HG02870 (cell line): Measurements from ENCODE around the gene RNF214.
"Not testable (repeated sequence)": the region's sequence is repeated elsewhere in the genome, so short reads cannot be mapped to it uniquely, and the experiment has no call there.

Experiments used
- ATAC-seq: cut with Tn5 transposase; IDR thresholded peaks from one replicate; pipeline ENCODE4 v1.9.1; 2021; ENCODE audit warnings: mild to moderate bottlenecking, moderate library complexity; ENCODE audit not compliant: unreplicated experiment

RNF214 gene

GRCh38 chr11:117232092-117232878, at the start of gene RNF214:
RNF214 (plus strand) TSS chr11:117232671; CDS start chr11:117234273, 1,602 bp downstream.
- peak; percentile 65 for ATAC-seq

- ATAC-seq, result not testable (repeated sequence)
Measured at GRCh38 chr11:117183178-117183577, 49.3 kb upstream of the RNF214 start.

GRCh38 chr11:117183724-117184349, 48.6 kb upstream of the RNF214 start:
- ATAC-seq, result no peak

- ATAC-seq, result no peak
Measured at GRCh38 chr11:117185736-117186430, 46.6 kb upstream of the RNF214 start.

- ATAC-seq, result no peak
Measured at GRCh38 chr11:117186431-117186761, 46.1 kb upstream of the RNF214 start.

GRCh38 chr11:117187007-117187406, 45.5 kb upstream of the RNF214 start:
- ATAC-seq, result no peak

- ATAC-seq, result no peak
Measured at GRCh38 chr11:117187428-117187798, 45.1 kb upstream of the RNF214 start.

GRCh38 chr11:117187799-117188481, 44.5 kb upstream of the RNF214 start:
- no peak for ATAC-seq

GRCh38 chr11:117188620-117189081, 43.8 kb upstream of the RNF214 start:
- ATAC-seq, result no peak

- ATAC-seq, result peak; percentile 43
Measured at GRCh38 chr11:117189191-117189940, 43.1 kb upstream of the RNF214 start.

GRCh38 chr11:117189941-117190544, 42.4 kb upstream of the RNF214 start:
- no peak for ATAC-seq

- ATAC-seq, result no peak
Measured at GRCh38 chr11:117191680-117192400, 40.6 kb upstream of the RNF214 start.

- ATAC-seq, result no peak
Measured at GRCh38 chr11:117192401-117192875, 40.0 kb upstream of the RNF214 start.

GRCh38 chr11:117193130-117194020, 39.1 kb upstream of the RNF214 start:
- ATAC-seq, result no peak

- no peak for ATAC-seq
Measured at GRCh38 chr11:117194267-117194666, 38.2 kb upstream of the RNF214 start.

- no peak for ATAC-seq
Measured at GRCh38 chr11:117195258-117195657, 37.2 kb upstream of the RNF214 start.

- no peak for ATAC-seq
Measured at GRCh38 chr11:117195761-117196160, 36.7 kb upstream of the RNF214 start.

- no peak for ATAC-seq
Measured at GRCh38 chr11:117197006-117197405, 35.5 kb upstream of the RNF214 start.
